Bronchial epithelial cell (primary cell): ENCODE measurements around the gene LIX1L. TPM values are rescaled to one million over a fixed set of nuclear protein-coding genes. Genes with fewer than 3 reads are reported as not detected.

Source experiments
- DNase-seq: peaks from one replicate; pipeline ENCODE4 v3.0.0-alpha.2; 2010; ENCODE audit warnings: low read depth
- FAIRE-seq: peaks from 2 replicates; lab custom pipeline; 2011; peaks lifted over from hg19 to GRCh38; lab: Jason Lieb, UNC
- H3K27me3 ChIP-seq: 2 replicates; pipeline ENCODE4 v1.5.1; 2011; ENCODE audit warnings: low read length; ENCODE audit not compliant: control insufficient read depth, insufficient read depth
- H3K36me3 ChIP-seq: 2 replicates; pipeline ENCODE4 v1.5.1; 2011; ENCODE audit warnings: low read length; ENCODE audit not compliant: control insufficient read depth, insufficient read depth
- H3K4me3 ChIP-seq: 2 replicates; pipeline ENCODE4 v1.5.1; 2011; ENCODE audit warnings: mild to moderate bottlenecking, low read depth, low read length, control low read depth
- CTCF ChIP-seq: IDR thresholded peaks from 2 replicates; pipeline ENCODE4 v1.5.1; 2011; ENCODE audit warnings: mild to moderate bottlenecking, moderate library complexity, low read length, control low read depth, inconsistent platforms; ENCODE audit not compliant: insufficient read depth, severe bottlenecking
- total RNA-seq: library from RNA; depleted of rRNA; stranded (reverse); fragments of >200 nt; gene quantifications from 2 replicates; pipeline ENCODE4 v1.2.1, GENCODE V29; 2014

LIX1L gene
- total RNA-seq, 1 donor from 2014 or later, result 3.4 TPM

GRCh38 chr1:145889722-145890121 is 68.1 kb downstream of the LIX1L start:
- no peak for FAIRE-seq
- peak; percentile 58 for DNase-seq
- TF ChIP-seq CTCF, result no peak
- H3K27me3 ChIP-seq, result no peaks in the 10 kb centered on the region
- no peak overlapping the region for H3K4me3 ChIP-seq
- no peaks in the 10 kb centered on the region for H3K36me3 ChIP-seq

GRCh38 chr1:145887631-145888030 is 70.2 kb downstream of the LIX1L start:
- H3K36me3 ChIP-seq, result no peaks in the 10 kb centered on the region
- no peak for FAIRE-seq
- no peak for TF ChIP-seq CTCF
- H3K27me3 ChIP-seq, result no peaks in the 10 kb centered on the region
- no peak overlapping the region for H3K4me3 ChIP-seq
- no peak for DNase-seq

GRCh38 chr1:145886816-145887215 is 71.0 kb downstream of the LIX1L start:
- Histone ChIP-seq H3K36me3 (no peaks in the 10 kb centered on the region), H3K27me3 (no peaks in the 10 kb centered on the region), H3K4me3 (no peak overlapping the region)
- no peak for TF ChIP-seq CTCF
- FAIRE-seq, result no peak
- DNase-seq, result no peak

GRCh38 chr1:145886390-145886789 is 71.4 kb downstream of the LIX1L start:
- DNase-seq, result no peak
- no peak for TF ChIP-seq CTCF
- H3K27me3 ChIP-seq, result no peaks in the 10 kb centered on the region
- H3K4me3 ChIP-seq, result peak overlapping the region; percentile 58
- no peaks in the 10 kb centered on the region for H3K36me3 ChIP-seq
- FAIRE-seq, result no peak

- no peaks in the 10 kb centered on the region for H3K27me3 ChIP-seq
- peak within 1 kb of the TSS; percentile 58 for H3K4me3 ChIP-seq
- no peak for TF ChIP-seq CTCF
- FAIRE-seq (no peak), DNase-seq (peak; percentile 66)
- H3K36me3 ChIP-seq, result no peaks in the 10 kb centered on the region
Observed at GRCh38 chr1:145885738-145886287, 72.0 kb downstream of the LIX1L start, which contains the start of gene ANKRD35. ANKRD35 (minus strand) TSS chr1:145885866; CDS start chr1:145885758, 108 bp downstream.

- TF ChIP-seq CTCF, result no peak
- Histone ChIP-seq H3K36me3 (no peaks in the 10 kb centered on the region), H3K27me3 (no peaks in the 10 kb centered on the region), H3K4me3 (peak overlapping the region; percentile 58)
- DNase-seq (peak; percentile 44), FAIRE-seq (no peak)
Observed at GRCh38 chr1:145884675-145885074, 73.1 kb downstream of the LIX1L start.
